ENCODE data around the gene HGD.

GRCh38 chr3:120599211-120599610 is 82.8 kb downstream of the HGD start:
- TF ChIP-seq ZBTB33 (IDR thresholded peaks at IDR 0.05; ENCODE audit: borderline replicate concordance, low read depth), result no peak
- no peak for TF ChIP-seq USF2 (IDR thresholded peaks at IDR 0.05; ENCODE audit: borderline replicate concordance, low read depth, low read length)
- no peak for TF ChIP-seq CTCF (IDR thresholded peaks at IDR 0.05)
- TF ChIP-seq CHD2 (IDR thresholded peaks at IDR 0.05; ENCODE audit: low read length, partially characterized antibody), result no peak
- no peak for TF ChIP-seq EZH2phosphoT487 (IDR thresholded peaks at IDR 0.05; ENCODE audit: borderline replicate concordance, low read depth)
- no peak for TF ChIP-seq EP300 (IDR thresholded peaks at IDR 0.05; ENCODE audit: borderline replicate concordance in 1 of 2, low read depth in 1 of 2, low read length in 1 of 2)
- no peak for TF ChIP-seq IRF3 (IDR thresholded peaks at IDR 0.05; ENCODE audit: low read depth, low read length)
- no peak for TF ChIP-seq MXI1 (IDR thresholded peaks at IDR 0.05; ENCODE audit: low read depth, low read length)

Data from SK-N-SH (cell line).